ENCODE measurements around the gene DSCAML1.

Gene DSCAML1

GRCh38 chr11:117821431-117821830 lies 24.4 kb upstream of the DSCAML1 start:
- ChIA-PET CTCF (interaction anchor here (2.1 kb wide), 1 partner anchor 125 kb away, joined by 11 read pairs; no protein-coding TSS in a partner anchor), POLR2A (no interaction called here)
- no peak for TF ChIP-seq ARNT (IDR thresholded peaks at IDR 0.05)
- no peak for TF ChIP-seq FOXM1 (IDR thresholded peaks at IDR 0.05; ENCODE audit: borderline replicate concordance)
- no peak for TF ChIP-seq TARDBP (IDR thresholded peaks at IDR 0.05)
- TF ChIP-seq SP1 (IDR thresholded peaks at IDR 0.05), result no peak
- TF ChIP-seq BHLHE40 (IDR thresholded peaks at IDR 0.05; ENCODE audit: borderline replicate concordance), result no peak
- no peak for DNase-seq (ENCODE audit: extremely low spot score)

GRCh38 chr11:117820516-117820915 lies 23.5 kb upstream of the DSCAML1 start:
- POLR2A ChIA-PET, result no interaction called here
- TF ChIP-seq SP1 (IDR thresholded peaks at IDR 0.05), result no peak
- TF ChIP-seq FOXM1 (IDR thresholded peaks at IDR 0.05; ENCODE audit: borderline replicate concordance), result no peak
- no peak for TF ChIP-seq HDGF (IDR thresholded peaks at IDR 0.05; ENCODE audit: borderline replicate concordance)
- no peak for TF ChIP-seq NFRKB (IDR thresholded peaks at IDR 0.05)
- TF ChIP-seq FOXK2 (IDR thresholded peaks at IDR 0.05), result no peak
- no peak for TF ChIP-seq SUZ12 (IDR thresholded peaks at IDR 0.05)
- no peak for TF ChIP-seq ARNT (IDR thresholded peaks at IDR 0.05)
- TF ChIP-seq BHLHE40 (IDR thresholded peaks at IDR 0.05; ENCODE audit: borderline replicate concordance), result no peak
- no peak for TF ChIP-seq ELF4 (IDR thresholded peaks at IDR 0.05)
- TF ChIP-seq PKNOX1 (IDR thresholded peaks at IDR 0.05), result no peak
- no peak for TF ChIP-seq ZNF384 (IDR thresholded peaks at IDR 0.05)
- CTCF ChIA-PET, result interaction anchor here (2.1 to 4.2 kb wide), 2 partner anchors 13 to 126 kb away, joined by 11 to 48 read pairs; no protein-coding TSS in a partner anchor
- no peak for DNase-seq (ENCODE audit: extremely low spot score)

- CTCF ChIA-PET, result interaction anchor here (1.4 to 4.2 kb wide), 4 partner anchors 12 to 394 kb away, joined by 4 to 48 read pairs (median 11); no protein-coding TSS in a partner anchor
- no peak for TF ChIP-seq ZNF384 (IDR thresholded peaks at IDR 0.05)
- POLR2A ChIA-PET, result no interaction called here
- no peak for DNase-seq (ENCODE audit: extremely low spot score)
Observed at GRCh38 chr11:117820071-117820470, 23.1 kb upstream of the DSCAML1 start.

- ChIA-PET POLR2A (no interaction called here), CTCF (interaction anchor here (0.6 to 5.5 kb wide), 12 partner anchors 12 to 488 kb away, joined by 3 to 48 read pairs (median 4); no protein-coding TSS in a partner anchor)
- DNase-seq (ENCODE audit: extremely low spot score), result peak; percentile 77
- TF ChIP-seq SP1 (IDR thresholded peaks at IDR 0.05), result no peak
- TF ChIP-seq FOXM1 (IDR thresholded peaks at IDR 0.05; ENCODE audit: borderline replicate concordance), result no peak
- no peak for TF ChIP-seq TARDBP (IDR thresholded peaks at IDR 0.05)
- TF ChIP-seq NFRKB (IDR thresholded peaks at IDR 0.05), result no peak
Observed at GRCh38 chr11:117819096-117820040, 22.4 kb upstream of the DSCAML1 start.

GRCh38 chr11:117818041-117818873 lies 21.2 kb upstream of the DSCAML1 start:
- ChIA-PET POLR2A (interaction anchor here (1.4 to 1.9 kb wide), 2 partner anchors 10 kb away, joined by 3 to 5 read pairs; no protein-coding TSS in a partner anchor), CTCF (interaction anchor here (0.6 to 5.5 kb wide), 19 partner anchors 11 to 486 kb away, joined by 3 to 48 read pairs (median 4); no protein-coding TSS in a partner anchor)
- DNase-seq (ENCODE audit: extremely low spot score), result no peak
- no peak for TF ChIP-seq HDGF (IDR thresholded peaks at IDR 0.05; ENCODE audit: borderline replicate concordance)
- TF ChIP-seq LEF1 (IDR thresholded peaks at IDR 0.05; ENCODE audit: borderline replicate concordance), result no peak
- TF ChIP-seq ELF4 (IDR thresholded peaks at IDR 0.05), result no peak
- no peak for TF ChIP-seq ZNF384 (IDR thresholded peaks at IDR 0.05)
- no peak for TF ChIP-seq FOXM1 (IDR thresholded peaks at IDR 0.05; ENCODE audit: borderline replicate concordance)
- no peak for TF ChIP-seq NFRKB (IDR thresholded peaks at IDR 0.05)
- TF ChIP-seq FOXK2 (IDR thresholded peaks at IDR 0.05), result no peak
- no peak for TF ChIP-seq FOXA1 (IDR thresholded peaks at IDR 0.05)
- TF ChIP-seq PKNOX1 (IDR thresholded peaks at IDR 0.05), result no peak
- TF ChIP-seq L3MBTL2 (conservative IDR thresholded peaks at IDR 0.05), result no peak

GRCh38 chr11:117817368-117818040 lies 20.5 kb upstream of the DSCAML1 start:
- peak; percentile 80 for DNase-seq (ENCODE audit: extremely low spot score)
- ChIA-PET CTCF (interaction anchor here (0.6 to 5.5 kb wide), 14 partner anchors 10 to 391 kb away, joined by 3 to 48 read pairs (median 3); no protein-coding TSS in a partner anchor), POLR2A (interaction anchor here (0.6 to 1.9 kb wide), 4 partner anchors 9 to 129 kb away, joined by 3 to 5 read pairs (median 4); no protein-coding TSS in a partner anchor)
- TF ChIP-seq L3MBTL2 (conservative IDR thresholded peaks at IDR 0.05), result peak; percentile 50
- TF ChIP-seq SUZ12 (IDR thresholded peaks at IDR 0.05), result no peak
